ENCODE measurements around the gene ANTXR2. TPM values are rescaled to one million over a fixed set of nuclear protein-coding genes. Genes with fewer than 3 reads are reported as not detected.

The ANTXR2 gene
- total and polyA plus RNA-seq, 9 of the 15 experiments (the other 6 are each of a cell fraction or from before 2014, with no cell fraction given): 10.1 to 83.8 (median 60.3) TPM

DNA sequence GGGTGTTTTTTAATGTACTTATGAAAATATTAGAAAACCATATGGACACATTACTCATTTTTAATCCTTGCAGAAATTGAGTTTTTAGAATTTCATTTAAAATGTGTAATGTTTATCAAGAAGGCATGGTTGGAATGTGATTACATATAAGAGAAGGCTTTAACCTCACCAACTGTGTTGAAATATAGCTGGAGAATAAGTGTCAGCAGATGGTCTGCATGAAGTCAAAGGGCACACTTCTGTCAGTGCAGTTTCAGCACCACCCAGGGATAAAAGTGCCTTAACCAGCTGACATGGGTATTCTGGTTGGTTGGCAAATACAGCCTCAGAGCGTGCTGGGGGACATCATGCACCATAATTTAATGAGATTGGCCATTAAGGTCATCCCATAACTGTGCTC, 21.2 kb upstream of the ANTXR2 start:
- POLR2A ChIA-PET: no interaction called here
- BruUV-seq (replicated peaks): no TSS peak
- H3K9me3 ChIP-seq (replicated peaks; ENCODE audit: control insufficient read depth, insufficient read depth, low read depth, low read length): no peaks in the 10 kb centered on the region
- H3K36me3 ChIP-seq (ENCODE audit: control insufficient read depth, insufficient read depth, low read length): no peaks in the 10 kb centered on the region
- no peak for FAIRE-seq
- CTCF ChIA-PET (ENCODE audit: low intra/inter-chr PET ratio): no interaction called here
- H3K9me1 ChIP-seq (ENCODE audit: control insufficient read depth, insufficient read depth, low read length): no peaks in the 10 kb centered on the region
- H3K9ac ChIP-seq (ENCODE audit: insufficient read depth in 1 of 2, low read depth in 2 of 2, low read length in 2 of 2): no peak overlapping the region
- WGBS (ENCODE audit: insufficient coverage, low coverage, missing lambda C conversion rate): 88% methylated on average over 1 of the region's 1 CpG
- H3K27ac ChIP-seq (ENCODE audit: extremely low read depth, low read depth, low read length): no peak overlapping the region
- H3K4me2 ChIP-seq (ENCODE audit: insufficient read depth, low read length): no peak overlapping the region
- H4K20me1 ChIP-seq (replicated peaks; ENCODE audit: control insufficient read depth, insufficient read depth, low read length): no peaks in the 10 kb centered on the region
- intact Hi-C loops (cut with micrococcal nuclease) (no loop called here), in situ Hi-C loops (cut with MboI) (no loop called here)
- H3K4me1 ChIP-seq (replicated peaks in 1 of 2; ENCODE audit: control insufficient read depth in 2 of 2, insufficient read depth in 2 of 2, low read length in 2 of 2): peaks cover 0 to 20% of the 10 kb centered on the region in 2 experiments; a peak in 4 of 5 replicates
- no peak for DNase-seq (ENCODE audit: extremely low read depth in 1 of 4, low spot score in 3 of 4)
- no peak overlapping the region for H3K4me3 ChIP-seq
- H2AFZ ChIP-seq (ENCODE audit: low read depth, low read length): no peak overlapping the region
- ATAC-seq: no peak
- no peaks in the 10 kb centered on the region for H3K79me2 ChIP-seq (ENCODE audit: control insufficient read depth, insufficient read depth, low read length)
- H3K27me3 ChIP-seq (ENCODE audit: control insufficient read depth in 2 of 2, insufficient read depth in 2 of 2, low read length in 2 of 2): no peaks in the 10 kb centered on the region
- TF ChIP-seq ZKSCAN3 (CRISPR knock-in tag; IDR thresholded peaks at IDR 0.05) (no peak), ZFP30 (CRISPR knock-in tag; IDR thresholded peaks at IDR 0.05; ENCODE audit: borderline replicate concordance) (no peak), CBX3 (IDR thresholded peaks at IDR 0.05; ENCODE audit: borderline replicate concordance in 1 of 2, low read length in 2 of 2) (no peak), ZNF644 (tag; IDR thresholded peaks at IDR 0.05; ENCODE audit: low read depth) (no peak), ETV6 (IDR thresholded peaks at IDR 0.05; ENCODE audit: borderline replicate concordance in 1 of 2, low read depth in 2 of 2, low read length in 1 of 2) (no peak), ETV6 (CRISPR knock-in tag; IDR thresholded peaks at IDR 0.05; ENCODE audit: borderline replicate concordance) (no peak), E2F3 (CRISPR knock-in tag; IDR thresholded peaks at IDR 0.05) (no peak), TEAD2 (tag; IDR thresholded peaks at IDR 0.05) (no peak), FOXK1 (CRISPR knock-in tag; IDR thresholded peaks at IDR 0.05; ENCODE audit: borderline replicate concordance) (no peak)
- TF ChIP-seq, protein P1, sequence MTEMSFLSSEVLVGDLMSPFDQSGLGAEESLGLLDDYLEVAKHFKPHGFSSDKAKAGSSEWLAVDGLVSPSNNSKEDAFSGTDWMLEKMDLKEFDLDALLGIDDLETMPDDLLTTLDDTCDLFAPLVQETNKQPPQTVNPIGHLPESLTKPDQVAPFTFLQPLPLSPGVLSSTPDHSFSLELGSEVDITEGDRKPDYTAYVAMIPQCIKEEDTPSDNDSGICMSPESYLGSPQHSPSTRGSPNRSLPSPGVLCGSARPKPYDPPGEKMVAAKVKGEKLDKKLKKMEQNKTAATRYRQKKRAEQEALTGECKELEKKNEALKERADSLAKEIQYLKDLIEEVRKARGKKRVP (CRISPR knock-in tag; IDR thresholded peaks at IDR 0.05): no peak
- TF ChIP-seq, protein P2, sequence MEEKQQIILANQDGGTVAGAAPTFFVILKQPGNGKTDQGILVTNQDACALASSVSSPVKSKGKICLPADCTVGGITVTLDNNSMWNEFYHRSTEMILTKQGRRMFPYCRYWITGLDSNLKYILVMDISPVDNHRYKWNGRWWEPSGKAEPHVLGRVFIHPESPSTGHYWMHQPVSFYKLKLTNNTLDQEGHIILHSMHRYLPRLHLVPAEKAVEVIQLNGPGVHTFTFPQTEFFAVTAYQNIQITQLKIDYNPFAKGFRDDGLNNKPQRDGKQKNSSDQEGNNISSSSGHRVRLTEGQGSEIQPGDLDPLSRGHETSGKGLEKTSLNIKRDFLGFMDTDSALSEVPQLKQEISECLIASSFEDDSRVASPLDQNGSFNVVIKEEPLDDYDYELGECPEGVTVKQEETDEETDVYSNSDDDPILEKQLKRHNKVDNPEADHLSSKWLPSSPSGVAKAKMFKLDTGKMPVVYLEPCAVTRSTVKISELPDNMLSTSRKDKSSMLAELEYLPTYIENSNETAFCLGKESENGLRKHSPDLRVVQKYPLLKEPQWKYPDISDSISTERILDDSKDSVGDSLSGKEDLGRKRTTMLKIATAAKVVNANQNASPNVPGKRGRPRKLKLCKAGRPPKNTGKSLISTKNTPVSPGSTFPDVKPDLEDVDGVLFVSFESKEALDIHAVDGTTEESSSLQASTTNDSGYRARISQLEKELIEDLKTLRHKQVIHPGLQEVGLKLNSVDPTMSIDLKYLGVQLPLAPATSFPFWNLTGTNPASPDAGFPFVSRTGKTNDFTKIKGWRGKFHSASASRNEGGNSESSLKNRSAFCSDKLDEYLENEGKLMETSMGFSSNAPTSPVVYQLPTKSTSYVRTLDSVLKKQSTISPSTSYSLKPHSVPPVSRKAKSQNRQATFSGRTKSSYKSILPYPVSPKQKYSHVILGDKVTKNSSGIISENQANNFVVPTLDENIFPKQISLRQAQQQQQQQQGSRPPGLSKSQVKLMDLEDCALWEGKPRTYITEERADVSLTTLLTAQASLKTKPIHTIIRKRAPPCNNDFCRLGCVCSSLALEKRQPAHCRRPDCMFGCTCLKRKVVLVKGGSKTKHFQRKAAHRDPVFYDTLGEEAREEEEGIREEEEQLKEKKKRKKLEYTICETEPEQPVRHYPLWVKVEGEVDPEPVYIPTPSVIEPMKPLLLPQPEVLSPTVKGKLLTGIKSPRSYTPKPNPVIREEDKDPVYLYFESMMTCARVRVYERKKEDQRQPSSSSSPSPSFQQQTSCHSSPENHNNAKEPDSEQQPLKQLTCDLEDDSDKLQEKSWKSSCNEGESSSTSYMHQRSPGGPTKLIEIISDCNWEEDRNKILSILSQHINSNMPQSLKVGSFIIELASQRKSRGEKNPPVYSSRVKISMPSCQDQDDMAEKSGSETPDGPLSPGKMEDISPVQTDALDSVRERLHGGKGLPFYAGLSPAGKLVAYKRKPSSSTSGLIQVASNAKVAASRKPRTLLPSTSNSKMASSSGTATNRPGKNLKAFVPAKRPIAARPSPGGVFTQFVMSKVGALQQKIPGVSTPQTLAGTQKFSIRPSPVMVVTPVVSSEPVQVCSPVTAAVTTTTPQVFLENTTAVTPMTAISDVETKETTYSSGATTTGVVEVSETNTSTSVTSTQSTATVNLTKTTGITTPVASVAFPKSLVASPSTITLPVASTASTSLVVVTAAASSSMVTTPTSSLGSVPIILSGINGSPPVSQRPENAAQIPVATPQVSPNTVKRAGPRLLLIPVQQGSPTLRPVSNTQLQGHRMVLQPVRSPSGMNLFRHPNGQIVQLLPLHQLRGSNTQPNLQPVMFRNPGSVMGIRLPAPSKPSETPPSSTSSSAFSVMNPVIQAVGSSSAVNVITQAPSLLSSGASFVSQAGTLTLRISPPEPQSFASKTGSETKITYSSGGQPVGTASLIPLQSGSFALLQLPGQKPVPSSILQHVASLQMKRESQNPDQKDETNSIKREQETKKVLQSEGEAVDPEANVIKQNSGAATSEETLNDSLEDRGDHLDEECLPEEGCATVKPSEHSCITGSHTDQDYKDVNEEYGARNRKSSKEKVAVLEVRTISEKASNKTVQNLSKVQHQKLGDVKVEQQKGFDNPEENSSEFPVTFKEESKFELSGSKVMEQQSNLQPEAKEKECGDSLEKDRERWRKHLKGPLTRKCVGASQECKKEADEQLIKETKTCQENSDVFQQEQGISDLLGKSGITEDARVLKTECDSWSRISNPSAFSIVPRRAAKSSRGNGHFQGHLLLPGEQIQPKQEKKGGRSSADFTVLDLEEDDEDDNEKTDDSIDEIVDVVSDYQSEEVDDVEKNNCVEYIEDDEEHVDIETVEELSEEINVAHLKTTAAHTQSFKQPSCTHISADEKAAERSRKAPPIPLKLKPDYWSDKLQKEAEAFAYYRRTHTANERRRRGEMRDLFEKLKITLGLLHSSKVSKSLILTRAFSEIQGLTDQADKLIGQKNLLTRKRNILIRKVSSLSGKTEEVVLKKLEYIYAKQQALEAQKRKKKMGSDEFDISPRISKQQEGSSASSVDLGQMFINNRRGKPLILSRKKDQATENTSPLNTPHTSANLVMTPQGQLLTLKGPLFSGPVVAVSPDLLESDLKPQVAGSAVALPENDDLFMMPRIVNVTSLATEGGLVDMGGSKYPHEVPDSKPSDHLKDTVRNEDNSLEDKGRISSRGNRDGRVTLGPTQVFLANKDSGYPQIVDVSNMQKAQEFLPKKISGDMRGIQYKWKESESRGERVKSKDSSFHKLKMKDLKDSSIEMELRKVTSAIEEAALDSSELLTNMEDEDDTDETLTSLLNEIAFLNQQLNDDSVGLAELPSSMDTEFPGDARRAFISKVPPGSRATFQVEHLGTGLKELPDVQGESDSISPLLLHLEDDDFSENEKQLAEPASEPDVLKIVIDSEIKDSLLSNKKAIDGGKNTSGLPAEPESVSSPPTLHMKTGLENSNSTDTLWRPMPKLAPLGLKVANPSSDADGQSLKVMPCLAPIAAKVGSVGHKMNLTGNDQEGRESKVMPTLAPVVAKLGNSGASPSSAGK (IDR thresholded peaks at IDR 0.05): no peak

All from K562 (cell line).